GM12878 (cell line): ENCODE results near the gene MFSD6. TPM values are rescaled to one million over a fixed set of nuclear protein-coding genes. Genes with fewer than 3 reads are reported as not detected.

Experiments
- ATAC-seq: fragments of 200-7000 bp; cut with Tn5 transposase; 3 replicates; pipeline ENCODE4 v1.9.1; 2020; ENCODE audit warnings: mild to moderate bottlenecking, moderate library complexity
- BruUV-seq: library from RNA; stranded (reverse); fragments of 400-500 nt; replicated peaks from 2 replicates; lab custom pipeline; 2021; lab: Mats Ljungman, UMichigan
- CTCF ChIA-PET: fragments of 300-600 bp; sonication (Branson Sonifier 250); formaldehyde crosslinking; extraction: SDS; loops from one replicate; lab custom pipeline; 2021; ENCODE audit warnings: inconsistent platforms; lab: Yijun Ruan, JAX
- POLR2A ChIA-PET: fragments of 350-600 bp; formaldehyde crosslinking; extraction: SDS; loops from one replicate; lab custom pipeline; 2021; ENCODE audit warnings: inconsistent platforms; lab: Charles Lee
- RAD21 ChIA-PET: fragments of 300-600 bp; sonication (Branson Sonifier 250); formaldehyde crosslinking; loops from one replicate; lab custom pipeline; 2023; ENCODE audit warnings: antibody characterized with exemption; ENCODE audit not compliant: unreplicated experiment; lab: Charles Lee
- SMC1A ChIA-PET: fragments of 300-600 bp; sonication (Branson Sonifier 250); formaldehyde crosslinking; loops from one replicate; lab custom pipeline; 2023; ENCODE audit not compliant: unreplicated experiment, uncharacterized antibody; lab: Charles Lee
- DNase-seq: peaks from one replicate; pipeline ENCODE4 v3.0.0-alpha.2; 2011; ENCODE audit warnings: low read depth, low spot score
- FAIRE-seq: peaks from 3 replicates; lab custom pipeline; 2011; peaks lifted over from hg19 to GRCh38; lab: Jason Lieb, UNC
- H2AFZ ChIP-seq: 2 replicates; pipeline ENCODE4 v1.6.0; 2011; ENCODE audit warnings: low read depth, low read length, control low read depth; ENCODE audit not compliant: control insufficient read depth
- H3K27ac ChIP-seq: 2 replicates; pipeline ENCODE4 v1.5.1; 2011; ENCODE audit warnings: control low read depth; ENCODE audit not compliant: control insufficient read depth, insufficient read depth
- H3K27me3 ChIP-seq, 2 experiments: replicated peaks in 1 of 2; 2 replicates each; pipeline versions ENCODE4 v1.6.0 to v1.6.1; 2011; ENCODE audit warnings: low read length in 1 of 2; ENCODE audit not compliant: control insufficient read depth in 2 of 2, insufficient read depth in 2 of 2
- H3K36me3 ChIP-seq, 2 experiments: 2 replicates each; pipeline ENCODE4 v1.5.1; 2011; ENCODE audit warnings: low read length in 1 of 2; ENCODE audit not compliant: control insufficient read depth in 2 of 2, insufficient read depth in 2 of 2
- H3K4me1 ChIP-seq: 2 replicates; pipeline ENCODE4 v1.6.1; 2011; ENCODE audit warnings: mild to moderate bottlenecking, low read length, moderate library complexity, mixed read lengths; ENCODE audit not compliant: control insufficient read depth, insufficient read depth
- H3K4me2 ChIP-seq: 2 replicates; pipeline ENCODE4 v1.6.0; 2011; ENCODE audit warnings: control low read depth; ENCODE audit not compliant: control insufficient read depth, insufficient read depth
- H3K4me3 ChIP-seq: fragments of 200-600 bp; sonication (generic); 2 replicates; pipeline ENCODE4 v1.5.1; 2016
- H3K79me2 ChIP-seq: 2 replicates; pipeline ENCODE4 v1.6.0; 2011; ENCODE audit warnings: low read length; ENCODE audit not compliant: control insufficient read depth, insufficient read depth
- H3K9ac ChIP-seq: 2 replicates; pipeline ENCODE4 v1.8.0; 2011; ENCODE audit warnings: low read length, control low read depth, mixed read lengths; ENCODE audit not compliant: control insufficient read depth, insufficient read depth
- H3K9me3 ChIP-seq: replicated peaks from 3 replicates; pipeline ENCODE4 v1.5.1; 2011; ENCODE audit warnings: mild to moderate bottlenecking, low read length; ENCODE audit not compliant: control insufficient read depth, insufficient read depth
- H4K20me1 ChIP-seq: 2 replicates; pipeline ENCODE4 v1.6.0; 2011; ENCODE audit not compliant: control insufficient read depth, insufficient read depth
- BMI1 ChIP-seq: fragments of 450-650 bp; IDR thresholded peaks from 2 replicates; pipeline ENCODE4 v1.6.1; 2016; ENCODE audit warnings: mild to moderate bottlenecking, moderate library complexity, borderline replicate concordance
- in situ Hi-C: fragments of 300-500 bp; cut with MboI; formaldehyde crosslinking; loops from 9 replicates; pipeline ENCODE4 v1.14.3; 2018; ENCODE audit warnings: mixed read lengths
- intact Hi-C: fragments of 100-400 bp; cut with micrococcal nuclease; formaldehyde crosslinking; loops from one replicate; pipeline ENCODE4 v1.14.2; 2022; ENCODE audit not compliant: unreplicated experiment
- polyA plus RNA-seq, 11 experiments: library from polyadenylated mRNA; depleted of rRNA in 4 of 11; unstranded in 6 of 11; stranded (reverse) in 5 of 11; fragments of >200 nt; fragmentation: Nextera tagmentation in 4 of 11; fragmentation: Illumina TruSeq in 1 of 11; extraction: Ambion mirVana in 4 of 11; extraction: Trizol in 1 of 11; gene quantifications; 1 replicate in 1 of 11; 2 replicates in 10 of 11; pipeline versions ENCODE4 v1.2.1 to v1.2.3, GENCODE V29; 2011 to 2016; ENCODE audit warnings: inconsistent platforms in 2 of 11, missing spikeins in 2 of 11, low read depth in 1 of 11
- total RNA-seq, 4 experiments: library from RNA; depleted of rRNA in 3 of 4; stranded (reverse); fragments of >200 nt in 3 of 4; fragmentation: Illumina TruSeq in 1 of 4; extraction: Trizol in 1 of 4; gene quantifications; 2 replicates each; pipeline versions ENCODE4 v1.2.1 to v1.2.3, GENCODE V29; 2013 to 2021
- TF ChIP-seq, protein P1 (sequence below): IDR thresholded peaks from 2 replicates; pipeline ENCODE4 v1.6.1; 2012; ENCODE audit warnings: improper control_type of control experiment, low read depth, low read length; ENCODE audit not compliant: insufficient replicate concordance

The MFSD6 gene
- total and polyA plus RNA-seq, 10 of the 15 experiments (the other 5 are each of a cell fraction or from before 2014, with no cell fraction given), result 6.7 to 42.6 (median 24.2) TPM

DNA sequence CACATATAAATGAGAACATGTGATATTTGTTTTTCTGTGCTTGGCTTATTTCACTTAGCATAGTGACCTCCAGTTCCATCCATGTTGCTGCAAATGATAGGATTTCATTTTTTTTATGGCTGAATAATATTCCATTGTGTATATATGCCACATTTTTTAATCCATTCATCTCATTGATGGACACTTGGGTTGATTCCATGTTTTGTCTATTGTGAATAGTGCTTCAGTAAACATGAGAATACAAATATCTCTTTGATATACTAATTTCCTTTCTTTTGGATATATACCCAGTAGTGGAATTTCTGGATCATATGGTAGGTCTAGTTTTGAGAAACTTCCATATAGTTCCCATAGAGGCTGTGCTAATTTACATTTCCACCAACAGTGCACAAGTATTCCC is 130.0 kb downstream of the MFSD6 start:
- no peak for DNase-seq
- no peak for ATAC-seq
- Histone ChIP-seq H3K4me3 (no peak overlapping the region), H3K9me3 (peaks cover 17% of the 10 kb centered on the region), H3K4me2 (no peak overlapping the region), H3K27me3 (no peaks in the 10 kb centered on the region), H3K27ac (no peak overlapping the region), H2AFZ (no peak overlapping the region), H4K20me1 (no peaks in the 10 kb centered on the region), H3K79me2 (peaks cover 35% of the 10 kb centered on the region), H3K9ac (no peak overlapping the region), H3K36me3 (0 out of 4 replicates have a peak, but pooled peaks cover 0 to 4% of the 10 kb centered on the region in 2 experiments), H3K4me1 (peaks cover 4% of the 10 kb centered on the region)
- no peak for FAIRE-seq
- intact Hi-C loops (no loop called here), in situ Hi-C loops (no loop called here)
- SMC1A ChIA-PET, result interaction anchor here (0.8 to 2.0 kb wide), 9 partner anchors 9 to 148 kb away, joined by 3 to 6 read pairs (median 3); no protein-coding TSS in a partner anchor
- RAD21 ChIA-PET, result no interaction called here
- BruUV-seq, result no TSS peak
- 0 out of 2 replicates have a peak, but pooled peaks have one; percentile 1 for TF ChIP-seq BMI1
- TF ChIP-seq, protein P1, sequence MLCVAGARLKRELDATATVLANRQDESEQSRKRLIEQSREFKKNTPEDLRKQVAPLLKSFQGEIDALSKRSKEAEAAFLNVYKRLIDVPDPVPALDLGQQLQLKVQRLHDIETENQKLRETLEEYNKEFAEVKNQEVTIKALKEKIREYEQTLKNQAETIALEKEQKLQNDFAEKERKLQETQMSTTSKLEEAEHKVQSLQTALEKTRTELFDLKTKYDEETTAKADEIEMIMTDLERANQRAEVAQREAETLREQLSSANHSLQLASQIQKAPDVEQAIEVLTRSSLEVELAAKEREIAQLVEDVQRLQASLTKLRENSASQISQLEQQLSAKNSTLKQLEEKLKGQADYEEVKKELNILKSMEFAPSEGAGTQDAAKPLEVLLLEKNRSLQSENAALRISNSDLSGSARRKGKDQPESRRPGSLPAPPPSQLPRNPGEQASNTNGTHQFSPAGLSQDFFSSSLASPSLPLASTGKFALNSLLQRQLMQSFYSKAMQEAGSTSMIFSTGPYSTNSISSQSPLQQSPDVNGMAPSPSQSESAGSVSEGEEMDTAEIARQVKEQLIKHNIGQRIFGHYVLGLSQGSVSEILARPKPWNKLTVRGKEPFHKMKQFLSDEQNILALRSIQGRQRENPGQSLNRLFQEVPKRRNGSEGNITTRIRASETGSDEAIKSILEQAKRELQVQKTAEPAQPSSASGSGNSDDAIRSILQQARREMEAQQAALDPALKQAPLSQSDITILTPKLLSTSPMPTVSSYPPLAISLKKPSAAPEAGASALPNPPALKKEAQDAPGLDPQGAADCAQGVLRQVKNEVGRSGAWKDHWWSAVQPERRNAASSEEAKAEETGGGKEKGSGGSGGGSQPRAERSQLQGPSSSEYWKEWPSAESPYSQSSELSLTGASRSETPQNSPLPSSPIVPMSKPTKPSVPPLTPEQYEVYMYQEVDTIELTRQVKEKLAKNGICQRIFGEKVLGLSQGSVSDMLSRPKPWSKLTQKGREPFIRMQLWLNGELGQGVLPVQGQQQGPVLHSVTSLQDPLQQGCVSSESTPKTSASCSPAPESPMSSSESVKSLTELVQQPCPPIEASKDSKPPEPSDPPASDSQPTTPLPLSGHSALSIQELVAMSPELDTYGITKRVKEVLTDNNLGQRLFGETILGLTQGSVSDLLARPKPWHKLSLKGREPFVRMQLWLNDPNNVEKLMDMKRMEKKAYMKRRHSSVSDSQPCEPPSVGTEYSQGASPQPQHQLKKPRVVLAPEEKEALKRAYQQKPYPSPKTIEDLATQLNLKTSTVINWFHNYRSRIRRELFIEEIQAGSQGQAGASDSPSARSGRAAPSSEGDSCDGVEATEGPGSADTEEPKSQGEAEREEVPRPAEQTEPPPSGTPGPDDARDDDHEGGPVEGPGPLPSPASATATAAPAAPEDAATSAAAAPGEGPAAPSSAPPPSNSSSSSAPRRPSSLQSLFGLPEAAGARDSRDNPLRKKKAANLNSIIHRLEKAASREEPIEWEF, result no peak
- POLR2A ChIA-PET, result interaction anchor here (1.2 kb wide), 1 partner anchor 14 kb away, joined by 4 read pairs; no protein-coding TSS in a partner anchor
- CTCF ChIA-PET, result interaction anchor here (0.7 to 3.1 kb wide), 4 partner anchors 9 to 467 kb away, joined by 3 to 11 read pairs (median 5); no protein-coding TSS in a partner anchor
